ENCODE measurements around the gene SND1. TPM values are rescaled to one million over a fixed set of nuclear protein-coding genes. Genes with fewer than 3 reads are reported as not detected.
A peak's percentile ranks its signal among the peaks of the same experiment; 100 is the strongest.

The SND1 gene
- total and polyA plus RNA-seq, 2 donors (not counting 1 experiment from before 2014, with no cell fraction given), result 44.4 to 165 TPM

- no peaks in the 10 kb centered on the region for H3K9me3 ChIP-seq (ENCODE audit: control extremely low read depth in 1 of 3, control insufficient read depth in 2 of 3, insufficient read depth in 1 of 3, low read length in 2 of 3)
- H3K9ac ChIP-seq (ENCODE audit: low read length), result no peak overlapping the region
- Mint-ChIP-seq H3K27me3 (no peaks in the 10 kb centered on the region), H3K4me1 (peaks cover 30% of the 10 kb centered on the region), H3K4me3 (no peak overlapping the region), H3K27ac (no peak overlapping the region), H3K9me3 (ENCODE audit: insufficient read depth) (no peaks in the 10 kb centered on the region)
- 100% methylated on average over 1 of the region's 1 CpG for WGBS (ENCODE audit: insufficient coverage)
- H3K4me1 ChIP-seq (ENCODE audit: control insufficient read depth in 2 of 2, insufficient read depth in 2 of 2, low read length in 2 of 2), result peaks cover 15 to 19% of the 10 kb centered on the region in 2 donors
- ATAC-seq (ENCODE audit: low read depth) (no peak), DNase-seq (no peak)
- intact Hi-C loops (cut with micrococcal nuclease), result no loop called here
- no peaks in the 10 kb centered on the region for H3K27me3 ChIP-seq (replicated peaks in 1 of 4; ENCODE audit: control extremely low read depth in 1 of 4, control insufficient read depth in 3 of 4, insufficient read depth in 4 of 4, low read length in 3 of 4)
- peak overlapping the region; percentile 28 for H3K4me2 ChIP-seq (replicated peaks; ENCODE audit: low read depth, low read length, poor library complexity, severe bottlenecking)
- H3K27ac ChIP-seq (ENCODE audit: low read length in 2 of 2), result no peak overlapping the region
- TF ChIP-seq, protein P1, sequence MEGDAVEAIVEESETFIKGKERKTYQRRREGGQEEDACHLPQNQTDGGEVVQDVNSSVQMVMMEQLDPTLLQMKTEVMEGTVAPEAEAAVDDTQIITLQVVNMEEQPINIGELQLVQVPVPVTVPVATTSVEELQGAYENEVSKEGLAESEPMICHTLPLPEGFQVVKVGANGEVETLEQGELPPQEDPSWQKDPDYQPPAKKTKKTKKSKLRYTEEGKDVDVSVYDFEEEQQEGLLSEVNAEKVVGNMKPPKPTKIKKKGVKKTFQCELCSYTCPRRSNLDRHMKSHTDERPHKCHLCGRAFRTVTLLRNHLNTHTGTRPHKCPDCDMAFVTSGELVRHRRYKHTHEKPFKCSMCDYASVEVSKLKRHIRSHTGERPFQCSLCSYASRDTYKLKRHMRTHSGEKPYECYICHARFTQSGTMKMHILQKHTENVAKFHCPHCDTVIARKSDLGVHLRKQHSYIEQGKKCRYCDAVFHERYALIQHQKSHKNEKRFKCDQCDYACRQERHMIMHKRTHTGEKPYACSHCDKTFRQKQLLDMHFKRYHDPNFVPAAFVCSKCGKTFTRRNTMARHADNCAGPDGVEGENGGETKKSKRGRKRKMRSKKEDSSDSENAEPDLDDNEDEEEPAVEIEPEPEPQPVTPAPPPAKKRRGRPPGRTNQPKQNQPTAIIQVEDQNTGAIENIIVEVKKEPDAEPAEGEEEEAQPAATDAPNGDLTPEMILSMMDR (IDR thresholded peaks at IDR 0.05), result no peak
- TF ChIP-seq EZH2 (IDR thresholded peaks at IDR 0.05; ENCODE audit: borderline replicate concordance, insufficient read depth, low read depth, low read length, poor library complexity, severe bottlenecking), result no peak
- ChIA-PET POLR2A (no interaction called here), CTCF (interaction anchor here (1.0 to 1.8 kb wide), 4 partner anchors 8 to 415 kb away, joined by 3 to 5 read pairs (median 3); no protein-coding TSS in a partner anchor)
- H3K36me3 ChIP-seq (replicated peaks in 1 of 2; ENCODE audit: control extremely low read depth in 1 of 2, control insufficient read depth in 1 of 2, extremely low read depth in 1 of 2, insufficient read depth in 2 of 2, low read length in 1 of 2), result no peaks in the 10 kb centered on the region
- H2AFZ ChIP-seq (ENCODE audit: insufficient read depth, low read depth, low read length, poor library complexity, severe bottlenecking), result no peak overlapping the region
- peaks cover 24% of the 10 kb centered on the region for H4K20me1 ChIP-seq (ENCODE audit: control insufficient read depth, insufficient read depth, low read length, poor library complexity, severe bottlenecking)
- H3K4me3 ChIP-seq (ENCODE audit: control extremely low read depth in 1 of 5, extremely low read depth in 1 of 5, insufficient read depth in 1 of 5, low read depth in 2 of 5, low read length in 4 of 5), result no peak overlapping the region
- peaks cover 26% of the 10 kb centered on the region for H3K79me2 ChIP-seq (ENCODE audit: control insufficient read depth, insufficient read depth, low read length)
Measured at GRCh38 chr7:127794136-127794535, 142.1 kb downstream of the SND1 start.

- no peak overlapping the region for H3K27ac Mint-ChIP-seq
- no peak for ATAC-seq (ENCODE audit: low read depth)
- intact Hi-C loops (cut with micrococcal nuclease), result no loop called here
- no peak overlapping the region for H3K9ac ChIP-seq (ENCODE audit: low read length)
- H3K9me3 Mint-ChIP-seq (ENCODE audit: insufficient read depth), result no peaks in the 10 kb centered on the region
- H3K27me3 ChIP-seq (replicated peaks in 1 of 4; ENCODE audit: control extremely low read depth in 1 of 4, control insufficient read depth in 3 of 4, insufficient read depth in 4 of 4, low read length in 3 of 4), result no peaks in the 10 kb centered on the region
- no peak for DNase-seq
- whole genome bisulfite sequencing (ENCODE audit: insufficient coverage), result 83% methylated on average over 1 of the region's 4 CpGs
- H3K4me2 ChIP-seq (replicated peaks; ENCODE audit: low read depth, low read length, poor library complexity, severe bottlenecking), result no peak overlapping the region
- no peak overlapping the region for H3K4me3 Mint-ChIP-seq
- no peaks in the 10 kb centered on the region for H3K27me3 Mint-ChIP-seq
- H3K27ac ChIP-seq (ENCODE audit: low read length in 2 of 2), result no peak overlapping the region
- H3K79me2 ChIP-seq (ENCODE audit: control insufficient read depth, insufficient read depth, low read length), result peaks cover 30% of the 10 kb centered on the region
- no peak overlapping the region for H3K4me3 ChIP-seq (ENCODE audit: control extremely low read depth in 1 of 5, extremely low read depth in 1 of 5, insufficient read depth in 1 of 5, low read depth in 2 of 5, low read length in 4 of 5)
- no peaks in the 10 kb centered on the region for H3K9me3 ChIP-seq (ENCODE audit: control extremely low read depth in 1 of 3, control insufficient read depth in 2 of 3, insufficient read depth in 1 of 3, low read length in 2 of 3)
- H3K36me3 ChIP-seq (replicated peaks in 1 of 2; ENCODE audit: control extremely low read depth in 1 of 2, control insufficient read depth in 1 of 2, extremely low read depth in 1 of 2, insufficient read depth in 2 of 2, low read length in 1 of 2), result no peaks in the 10 kb centered on the region
- H3K4me1 Mint-ChIP-seq, result peaks cover 30% of the 10 kb centered on the region
- peaks cover 15 to 19% of the 10 kb centered on the region in 2 donors for H3K4me1 ChIP-seq (ENCODE audit: control insufficient read depth in 2 of 2, insufficient read depth in 2 of 2, low read length in 2 of 2)
- H4K20me1 ChIP-seq (ENCODE audit: control insufficient read depth, insufficient read depth, low read length, poor library complexity, severe bottlenecking), result peaks cover 28% of the 10 kb centered on the region
- TF ChIP-seq, protein P1 (IDR thresholded peaks at IDR 0.05), result no peak
- H2AFZ ChIP-seq (ENCODE audit: insufficient read depth, low read depth, low read length, poor library complexity, severe bottlenecking), result no peak overlapping the region
- CTCF ChIA-PET, result interaction anchor here (1.2 kb wide), 1 partner anchor 415 kb away, joined by 3 read pairs; no protein-coding TSS in a partner anchor
- POLR2A ChIA-PET, result no interaction called here
Measured at GRCh38 chr7:127794551-127794950, 142.6 kb downstream of the SND1 start.

Data from B cell (primary cell).